CD4-positive, alpha-beta T cell treated with Interleukin-4 for 4 hours (primary cell): ENCODE measurements around the gene TLE6.
A peak's percentile ranks its signal among the peaks of the same experiment; 100 is the strongest.
"Not testable (repeated sequence)": the region's sequence is repeated elsewhere in the genome, so short reads cannot be mapped to it uniquely, and the experiment has no call there.

Experiments used
- DNase-seq: peaks from one replicate; pipeline ENCODE4 v3.0.0-alpha.2; 2020

TLE6 gene

GRCh38 chr19:3029065-3029923, 51.9 kb downstream of the TLE6 start, which contains the start of gene TLE2:
Gene TLE2, minus strand, starts transcription at chr19:3029280. Its CDS starts 376 bp downstream, at chr19:3028904.
- no peak for DNase-seq

GRCh38 chr19:3031607-3031867, 54.2 kb downstream of the TLE6 start:
- no peak for DNase-seq

- no peak for DNase-seq
Measured at GRCh38 chr19:3033595-3034405, 56.4 kb downstream of the TLE6 start.

DNA sequence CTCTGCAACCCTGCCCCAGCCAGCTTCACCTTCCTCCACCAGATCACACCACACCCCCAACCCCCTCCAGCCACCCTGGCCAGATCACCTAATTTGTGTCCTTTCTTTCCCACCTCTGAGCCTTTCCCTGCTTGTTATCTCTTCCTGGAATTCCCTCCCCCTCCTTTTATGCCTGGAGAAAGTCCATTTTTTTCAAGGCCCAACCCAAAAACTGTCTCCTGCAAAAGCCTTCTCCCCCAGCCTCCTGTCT, 57.0 kb downstream of the TLE6 start:
- DNase-seq: no peak

DNA sequence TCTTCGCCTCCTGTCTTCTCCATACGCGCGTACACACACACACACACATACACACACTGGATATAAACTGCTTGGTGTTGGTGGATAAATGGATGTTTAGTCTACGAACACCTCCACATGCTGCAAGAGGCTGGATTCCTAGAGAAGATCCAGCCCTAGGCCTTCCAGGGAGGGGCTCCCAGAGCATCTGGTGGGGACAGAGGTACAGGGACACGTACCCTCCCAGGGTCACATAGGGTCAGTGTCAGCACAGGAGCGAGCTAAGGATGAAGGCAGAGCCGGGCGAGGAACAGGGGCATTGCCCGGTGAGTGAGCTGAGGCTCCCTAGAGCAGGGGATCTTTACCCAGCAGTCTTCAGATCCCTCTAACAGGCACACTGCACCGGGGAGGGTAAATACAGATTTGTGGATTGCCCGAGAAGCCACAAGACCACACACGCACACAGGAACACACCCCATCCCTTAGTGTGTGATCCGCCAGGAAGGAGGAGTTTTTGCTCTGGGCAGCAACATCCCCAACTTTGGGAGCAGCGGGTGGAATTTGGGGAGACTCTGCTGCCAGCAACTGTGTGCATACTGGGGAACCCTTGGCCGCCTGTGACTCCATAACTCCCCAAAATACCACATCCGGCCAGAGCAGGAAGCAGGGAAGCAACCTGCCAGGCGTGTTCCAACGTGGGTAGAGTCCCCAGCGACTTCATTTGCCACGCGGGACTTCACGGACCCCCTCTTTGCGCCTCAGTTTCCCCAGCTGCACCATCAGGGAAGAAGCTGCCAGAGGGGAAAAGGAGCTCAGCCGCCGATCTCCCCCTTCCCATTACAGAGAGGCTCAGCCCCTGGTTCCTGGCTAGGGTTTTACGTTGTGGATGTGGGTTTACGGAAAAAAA, 57.5 kb downstream of the TLE6 start:
- DNase-seq: peak; percentile 29

GRCh38 chr19:3035542-3036118, 58.3 kb downstream of the TLE6 start:
- peak; percentile 99 for DNase-seq

DNA sequence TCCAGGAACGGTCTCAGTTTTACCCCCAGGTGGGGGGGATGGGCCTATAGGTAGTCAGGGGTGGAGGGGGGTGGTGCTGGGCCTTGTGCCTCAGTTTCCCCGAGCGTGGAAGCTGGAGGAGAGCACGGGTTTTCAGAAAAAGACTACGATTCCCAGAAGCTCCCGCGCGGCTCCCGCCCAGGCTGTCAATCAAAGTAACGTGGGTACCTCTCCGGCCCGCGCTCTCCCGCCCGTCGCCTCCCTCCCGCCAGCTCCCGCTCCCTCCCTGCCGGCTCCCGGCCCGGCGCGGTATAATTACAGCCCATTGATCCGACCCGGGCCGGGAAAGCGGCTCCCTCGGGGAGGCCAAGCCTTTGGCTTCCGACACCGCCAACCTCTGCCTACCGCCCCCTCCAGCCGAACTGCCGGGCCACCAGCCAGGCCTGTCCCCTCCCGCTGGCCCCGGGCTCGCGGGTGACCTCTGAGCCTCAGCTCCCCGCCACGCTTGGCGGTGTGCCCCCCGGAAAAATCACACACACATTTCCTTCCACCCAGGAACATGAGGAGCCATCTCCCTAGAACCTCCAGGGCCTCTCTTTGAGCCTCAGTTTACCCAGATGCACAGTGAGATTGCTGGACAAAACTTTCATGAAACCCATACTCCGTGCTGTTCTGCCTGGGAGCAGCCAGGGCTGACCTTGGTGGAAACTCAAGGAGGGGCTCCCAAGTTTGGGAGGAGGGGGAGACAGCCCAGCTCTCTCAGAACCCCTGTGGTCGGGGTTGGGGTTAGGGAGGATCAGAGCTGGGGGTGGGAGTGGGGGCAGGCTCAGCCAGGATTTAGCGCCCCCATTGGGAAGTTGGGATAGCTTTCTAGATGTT, 59.0 kb downstream of the TLE6 start:
- peak; percentile 70 for DNase-seq

GRCh38 chr19:3036977-3037544, 59.7 kb downstream of the TLE6 start:
- DNase-seq: not testable (repeated sequence)

GRCh38 chr19:3038214-3038613, 60.9 kb downstream of the TLE6 start:
- no peak for DNase-seq

- DNase-seq: no peak
Measured at GRCh38 chr19:3039125-3039524, 61.8 kb downstream of the TLE6 start.

DNA sequence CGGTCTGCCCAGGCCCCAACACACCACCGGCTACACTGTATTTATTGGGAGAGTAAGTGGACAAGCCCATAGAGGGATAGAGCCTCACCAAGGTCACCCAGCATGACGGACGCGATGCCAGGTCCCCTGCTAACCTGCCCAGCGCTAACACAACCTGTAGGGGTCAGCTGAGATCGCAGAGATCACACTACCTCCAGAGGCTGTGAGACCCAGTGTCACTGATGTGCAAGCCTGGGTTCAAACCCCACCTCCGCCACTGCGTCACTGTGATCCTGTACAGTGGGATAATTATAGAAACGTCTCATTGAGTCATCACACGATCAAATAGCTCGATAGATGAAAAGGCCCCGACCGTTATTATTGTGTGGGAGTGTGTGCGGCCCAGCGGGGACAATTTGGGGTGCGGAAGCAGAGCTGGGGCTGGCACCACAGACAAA, 62.3 kb downstream of the TLE6 start:
- DNase-seq: no peak

GRCh38 chr19:3041327-3041726, 64.0 kb downstream of the TLE6 start:
- no peak for DNase-seq

GRCh38 chr19:3041761-3042620, 64.6 kb downstream of the TLE6 start:
- no peak for DNase-seq

DNA sequence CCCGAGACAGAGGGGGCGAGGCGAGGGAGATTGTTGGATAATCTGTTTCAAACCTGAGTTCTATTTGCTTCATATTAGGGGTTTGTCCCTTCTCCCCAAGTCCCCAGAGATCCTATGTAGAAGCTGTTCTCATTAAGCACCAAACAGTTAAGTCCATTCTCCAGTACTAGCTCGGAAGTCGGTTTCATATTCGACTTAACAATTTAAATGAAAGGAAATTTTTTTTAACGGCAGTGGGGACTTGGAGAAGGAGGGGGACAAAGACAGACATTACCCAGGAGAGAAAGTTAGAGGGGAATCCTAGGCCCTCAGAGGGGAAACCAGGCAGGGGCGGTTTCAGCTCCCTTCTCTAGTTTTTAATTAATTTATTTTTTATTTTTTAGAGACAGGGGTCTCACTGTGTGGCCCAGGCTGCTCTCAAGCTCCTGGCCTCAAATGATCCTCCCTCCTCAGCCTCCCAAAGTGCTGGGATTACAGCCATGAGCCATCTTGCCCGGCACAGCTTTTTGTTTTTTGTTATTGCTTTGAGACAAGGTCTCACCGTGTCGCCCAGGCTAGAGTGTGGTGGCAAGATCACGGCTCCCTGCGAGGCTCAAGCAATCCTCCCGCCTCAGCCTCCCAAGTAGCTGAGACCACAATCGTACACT, 65.4 kb downstream of the TLE6 start:
- DNase-seq: no peak
